CD4-positive, alpha-beta T cell treated with Interleukin-15 for 4 hours (primary cell): ENCODE results near the gene SLC22A13.
"Not testable (repeated sequence)": the region's sequence is repeated elsewhere in the genome, so short reads cannot be mapped to it uniquely, and the experiment has no call there.

Experiments used
- DNase-seq: peaks from one replicate; pipeline ENCODE4 v3.0.0-alpha.2; 2020; ENCODE audit warnings: low spot score

SLC22A13 gene, protein sequence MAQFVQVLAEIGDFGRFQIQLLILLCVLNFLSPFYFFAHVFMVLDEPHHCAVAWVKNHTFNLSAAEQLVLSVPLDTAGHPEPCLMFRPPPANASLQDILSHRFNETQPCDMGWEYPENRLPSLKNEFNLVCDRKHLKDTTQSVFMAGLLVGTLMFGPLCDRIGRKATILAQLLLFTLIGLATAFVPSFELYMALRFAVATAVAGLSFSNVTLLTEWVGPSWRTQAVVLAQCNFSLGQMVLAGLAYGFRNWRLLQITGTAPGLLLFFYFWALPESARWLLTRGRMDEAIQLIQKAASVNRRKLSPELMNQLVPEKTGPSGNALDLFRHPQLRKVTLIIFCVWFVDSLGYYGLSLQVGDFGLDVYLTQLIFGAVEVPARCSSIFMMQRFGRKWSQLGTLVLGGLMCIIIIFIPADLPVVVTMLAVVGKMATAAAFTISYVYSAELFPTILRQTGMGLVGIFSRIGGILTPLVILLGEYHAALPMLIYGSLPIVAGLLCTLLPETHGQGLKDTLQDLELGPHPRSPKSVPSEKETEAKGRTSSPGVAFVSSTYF

DNA sequence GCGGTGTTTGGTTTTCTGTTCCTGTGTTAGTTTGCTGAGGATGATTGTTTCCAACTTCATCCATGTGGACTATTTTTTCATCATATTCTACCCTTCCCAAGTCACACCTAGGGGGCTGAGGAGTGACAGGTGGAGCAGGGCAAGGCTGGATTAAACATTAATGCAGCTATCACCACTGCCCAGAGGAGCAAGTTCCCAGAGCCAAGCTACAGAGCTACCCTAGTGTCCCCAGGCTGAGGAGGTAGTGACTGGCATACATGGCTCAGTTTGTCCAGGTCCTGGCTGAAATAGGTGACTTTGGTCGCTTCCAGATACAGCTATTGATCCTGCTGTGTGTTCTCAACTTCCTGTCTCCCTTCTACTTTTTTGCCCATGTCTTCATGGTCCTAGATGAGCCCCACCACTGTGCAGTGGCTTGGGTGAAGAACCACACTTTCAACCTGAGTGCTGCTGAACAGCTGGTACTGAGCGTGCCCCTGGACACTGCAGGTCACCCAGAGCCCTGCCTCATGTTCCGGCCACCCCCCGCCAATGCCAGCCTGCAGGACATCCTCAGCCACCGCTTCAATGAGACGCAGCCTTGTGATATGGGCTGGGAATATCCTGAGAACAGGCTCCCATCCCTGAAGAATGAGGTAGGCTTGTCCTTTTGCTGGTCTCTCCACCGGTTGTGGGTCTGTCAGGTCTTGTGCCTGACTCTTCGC, at the start of gene SLC22A13:
Gene SLC22A13 (plus strand): TSS at position 209 of the 704 bp plus-strand sequence. CDS start 49 bp downstream, at position 258.
- DNase-seq, result no peak

DNA sequence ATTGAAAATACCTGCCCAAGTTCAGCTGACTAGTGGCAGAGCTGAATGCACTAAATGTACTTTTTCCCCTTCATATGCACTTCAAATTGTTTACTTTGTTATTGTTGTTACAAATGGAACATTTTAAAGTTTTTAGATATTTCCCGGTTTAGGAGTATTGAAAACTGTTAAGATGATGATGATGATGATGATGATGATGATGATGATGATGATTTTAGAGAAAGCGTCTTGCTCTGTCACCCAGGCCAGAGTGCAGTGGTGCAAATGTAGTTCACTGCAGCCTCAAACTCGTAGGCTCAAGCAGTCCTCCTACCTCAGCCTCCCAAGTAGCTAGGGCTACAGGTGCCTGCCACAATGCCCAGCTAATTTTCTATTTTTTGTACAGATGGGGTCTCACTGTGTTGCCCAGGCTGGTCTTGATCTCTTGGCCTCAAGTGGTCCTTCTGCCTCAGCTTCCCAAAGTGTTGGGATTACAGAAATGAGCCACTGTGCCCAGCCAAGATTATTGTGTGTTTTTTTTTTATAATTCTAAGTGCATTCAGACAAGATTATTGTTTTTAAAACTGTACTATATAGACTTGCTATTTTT, 45.9 kb upstream of the SLC22A13 start:
- DNase-seq, result no peak

DNA sequence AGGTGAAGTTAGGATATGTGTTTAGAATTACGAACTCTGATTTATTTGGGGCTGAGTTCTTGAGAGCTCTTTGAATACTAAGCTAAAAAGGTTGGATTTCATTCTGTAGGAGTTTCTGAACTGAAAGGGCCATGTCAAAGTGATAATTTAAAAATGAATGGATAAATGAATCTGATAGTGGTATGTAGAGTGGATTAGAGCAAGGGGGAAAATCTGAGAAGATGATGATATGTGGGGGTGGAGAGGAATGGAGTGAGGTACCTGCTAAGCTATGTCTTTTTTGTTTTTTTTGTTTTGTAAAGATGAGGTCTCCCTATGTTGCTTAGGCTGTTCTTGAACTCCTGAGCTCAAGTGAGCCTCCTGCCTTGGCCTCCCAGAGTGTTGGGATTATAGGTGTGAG, 44.6 kb upstream of the SLC22A13 start:
- DNase-seq, result no peak

DNA sequence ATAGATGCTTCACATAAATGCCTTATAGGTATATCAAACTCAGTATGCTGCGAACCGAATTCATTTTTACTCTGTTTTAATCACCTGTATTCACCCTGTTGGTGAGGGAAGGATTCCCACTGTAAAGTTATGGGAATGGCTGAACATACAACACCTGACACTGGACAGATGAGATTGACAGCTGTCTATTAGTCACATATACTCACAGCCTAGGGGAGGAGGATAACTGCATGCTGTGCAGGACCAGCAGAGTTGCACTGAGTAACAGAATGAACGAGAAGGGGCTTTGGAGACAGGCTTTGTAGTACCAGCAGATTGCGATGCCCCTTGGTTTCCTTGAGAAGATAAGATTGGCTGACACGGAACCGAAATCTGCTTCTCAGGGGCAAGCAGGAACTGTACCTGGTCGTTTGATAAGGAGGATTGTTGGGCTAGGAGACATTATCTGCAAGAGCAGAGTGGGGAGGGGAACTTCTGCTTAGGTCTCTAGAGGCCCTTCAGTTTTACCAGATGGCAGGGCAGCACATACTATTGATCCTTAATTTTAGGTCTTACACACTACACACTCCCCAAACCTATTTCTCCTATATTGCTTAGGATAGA, 43.5 kb upstream of the SLC22A13 start:
- DNase-seq, result no peak

DNA sequence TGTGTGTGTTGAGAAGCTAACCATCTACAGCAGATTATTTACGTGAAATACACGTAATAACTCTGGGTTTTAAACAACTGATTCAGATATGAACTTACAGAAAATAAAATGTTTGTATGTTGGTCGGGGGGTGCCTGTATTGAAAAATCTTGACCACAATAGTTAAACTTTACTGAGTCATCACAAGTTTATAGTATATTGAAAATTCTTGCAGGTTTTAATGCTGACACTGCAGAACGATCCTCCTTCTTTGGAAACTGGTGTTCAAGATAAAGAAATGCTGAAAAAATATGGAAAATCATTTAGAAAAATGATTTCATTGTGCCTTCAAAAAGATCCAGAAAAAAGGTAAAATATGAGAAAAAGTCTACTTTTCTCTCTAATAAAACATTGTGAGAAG, 41.3 kb upstream of the SLC22A13 start:
- DNase-seq, result no peak

DNA sequence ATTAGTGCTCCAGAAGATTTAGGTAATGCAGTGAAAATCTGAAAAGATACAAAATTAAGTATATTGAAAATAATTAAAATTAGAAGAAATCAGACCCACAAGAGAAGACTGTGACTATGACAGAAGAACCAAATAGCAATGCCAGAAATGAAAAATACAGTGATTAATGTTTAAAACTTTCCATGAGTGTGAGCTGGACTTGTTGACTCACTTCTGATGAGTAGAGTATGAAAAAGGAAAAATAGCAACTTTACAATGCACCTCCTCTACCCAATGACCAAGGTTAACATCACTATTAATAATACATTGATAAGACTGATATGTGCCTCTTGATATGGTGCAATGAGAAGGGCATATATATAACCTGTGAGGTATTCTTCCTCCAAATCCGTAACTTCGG, 39.3 kb upstream of the SLC22A13 start:
- DNase-seq, result no peak

DNA sequence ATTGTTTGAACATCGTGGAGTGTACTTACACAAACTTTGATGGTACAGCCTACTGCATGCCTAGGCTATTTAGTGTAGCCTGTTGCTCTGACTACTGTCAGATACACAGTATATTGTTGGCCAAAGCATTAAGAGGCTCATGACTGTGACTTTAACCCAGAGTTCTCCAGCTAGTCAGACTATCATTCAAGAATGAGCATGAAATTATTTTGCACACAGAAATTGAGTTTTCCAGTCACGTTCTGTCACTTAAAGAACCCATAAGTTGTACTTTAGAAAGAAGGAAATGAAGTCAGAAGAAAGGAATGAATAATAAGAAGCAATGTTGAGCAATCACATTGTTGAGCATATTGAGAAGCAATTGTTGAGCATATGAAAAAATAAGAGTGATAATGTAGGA, 37.6 kb upstream of the SLC22A13 start:
- DNase-seq, result no peak

DNA sequence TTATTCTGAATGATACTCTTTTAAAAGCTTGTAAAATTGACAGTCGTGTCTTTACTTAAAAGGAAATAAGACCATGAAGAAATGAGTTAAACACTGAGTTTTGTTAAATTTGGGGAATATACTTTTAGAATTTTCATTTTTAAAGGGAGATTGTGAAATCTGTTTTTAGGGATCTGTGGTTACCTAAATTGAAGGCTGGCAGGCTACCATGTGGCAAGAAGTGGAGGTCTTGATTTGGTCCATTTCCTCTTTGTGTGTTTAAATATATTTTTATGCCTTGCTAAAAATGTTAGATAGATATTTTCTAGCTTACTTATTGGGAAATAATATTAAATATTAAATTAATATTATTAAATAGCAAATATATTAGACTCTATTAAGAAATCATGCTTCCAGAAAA, 36.6 kb upstream of the SLC22A13 start:
- DNase-seq, result no peak

DNA sequence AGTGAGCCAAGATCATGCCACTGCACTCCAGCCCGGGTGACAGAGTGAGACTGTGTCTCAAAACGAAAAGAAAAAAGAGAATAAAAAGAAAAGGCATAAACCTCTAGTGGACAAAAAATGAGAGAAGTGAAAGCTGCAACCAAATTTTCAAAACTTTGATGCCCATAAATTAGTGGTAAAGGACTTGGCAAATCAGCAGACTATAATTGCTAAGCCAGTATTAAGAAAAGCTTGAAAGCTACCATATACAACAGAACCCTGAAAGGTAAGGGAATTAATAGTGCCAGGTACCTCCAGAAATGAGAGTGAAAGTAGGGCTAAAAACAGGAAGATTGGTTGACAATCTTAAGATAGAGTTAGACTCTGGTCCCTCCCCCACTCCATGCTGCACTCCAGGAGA, 32.9 kb upstream of the SLC22A13 start:
- no peak for DNase-seq

DNA sequence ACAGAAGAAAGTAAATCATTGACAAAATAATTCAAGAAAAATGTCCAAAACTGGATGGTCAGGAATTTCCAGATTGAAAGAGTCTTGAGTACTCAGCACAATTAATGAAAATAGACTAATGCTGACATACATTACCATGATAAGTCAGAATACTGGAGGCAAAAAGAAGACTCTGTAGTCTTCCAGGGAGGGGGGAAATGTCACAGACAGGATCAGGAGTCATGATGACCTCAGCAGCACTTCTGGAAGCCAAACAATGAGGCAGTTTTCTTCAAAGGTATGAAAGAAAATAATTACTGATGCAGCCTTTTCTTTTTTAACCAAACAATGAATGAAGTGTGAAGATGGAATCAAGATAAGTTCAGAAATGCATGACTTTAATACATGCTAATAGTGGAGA, 30.1 kb upstream of the SLC22A13 start:
- DNase-seq, result no peak

DNA sequence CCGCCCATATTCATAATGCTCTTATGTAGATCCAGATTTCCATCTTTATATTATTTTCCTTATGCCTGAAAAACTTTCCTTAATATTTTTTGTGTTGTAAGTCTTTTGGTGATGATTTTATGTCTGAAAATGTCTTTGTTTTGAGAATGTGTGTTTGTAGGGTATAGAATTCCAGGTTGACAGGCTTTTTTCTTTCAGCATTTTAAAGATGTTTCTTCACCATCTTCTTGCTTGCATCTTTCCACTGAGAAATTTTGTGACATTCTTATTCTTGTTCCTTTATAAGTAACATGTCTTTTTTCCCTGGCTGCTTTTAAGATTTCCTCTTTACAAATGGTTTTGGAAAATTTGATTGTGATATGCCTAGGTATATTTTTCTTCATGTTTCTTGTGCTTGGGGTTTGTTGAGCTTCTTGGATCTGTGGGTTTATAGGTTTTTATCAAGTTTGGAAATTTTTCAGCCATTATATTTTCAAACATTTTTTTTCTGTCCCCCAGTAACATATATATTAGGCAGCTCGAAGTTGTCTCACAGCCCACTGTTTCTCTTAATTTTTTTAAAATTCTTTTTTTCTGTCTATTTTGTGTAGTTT, 27.1 kb upstream of the SLC22A13 start:
- no peak for DNase-seq

DNA sequence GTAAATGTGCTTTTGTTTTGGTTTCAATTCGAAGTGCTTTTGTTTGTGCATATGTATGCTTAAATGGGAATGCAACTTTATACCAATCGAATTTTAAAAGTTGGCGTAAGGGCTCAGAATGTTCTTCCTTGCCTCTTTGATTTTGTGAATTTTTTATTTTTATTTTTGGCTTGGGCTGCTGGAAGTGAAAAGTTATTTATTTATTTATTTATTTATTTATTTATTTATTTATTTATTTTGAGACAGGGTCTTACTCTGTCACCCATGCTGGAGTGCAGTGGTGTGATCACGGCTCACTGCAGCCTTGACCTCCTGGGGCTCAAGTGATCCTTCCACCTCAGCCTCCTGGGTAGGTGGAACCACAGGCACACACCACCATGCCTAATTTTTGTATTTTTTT, 22.8 kb upstream of the SLC22A13 start:
- not testable (repeated sequence) for DNase-seq

DNA sequence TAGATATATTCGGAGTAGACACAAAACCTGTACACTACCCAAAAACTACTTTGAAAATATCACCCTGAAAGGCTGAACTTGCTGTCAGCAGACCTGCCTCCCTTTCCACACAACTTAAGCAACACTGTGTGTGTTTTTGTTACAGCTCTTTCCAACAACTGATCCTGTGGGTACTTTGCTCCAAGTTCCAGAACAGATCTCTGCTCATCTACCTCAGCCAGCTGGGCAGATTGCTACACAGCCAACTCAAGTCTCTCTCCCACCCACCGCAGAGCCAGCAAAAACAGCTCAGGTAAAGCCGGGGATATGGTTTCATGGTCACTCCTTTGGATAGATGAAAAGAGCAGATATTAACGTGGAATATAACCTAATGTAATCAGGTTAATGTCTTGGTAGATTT, 19.7 kb upstream of the SLC22A13 start:
- DNase-seq, result no peak

DNA sequence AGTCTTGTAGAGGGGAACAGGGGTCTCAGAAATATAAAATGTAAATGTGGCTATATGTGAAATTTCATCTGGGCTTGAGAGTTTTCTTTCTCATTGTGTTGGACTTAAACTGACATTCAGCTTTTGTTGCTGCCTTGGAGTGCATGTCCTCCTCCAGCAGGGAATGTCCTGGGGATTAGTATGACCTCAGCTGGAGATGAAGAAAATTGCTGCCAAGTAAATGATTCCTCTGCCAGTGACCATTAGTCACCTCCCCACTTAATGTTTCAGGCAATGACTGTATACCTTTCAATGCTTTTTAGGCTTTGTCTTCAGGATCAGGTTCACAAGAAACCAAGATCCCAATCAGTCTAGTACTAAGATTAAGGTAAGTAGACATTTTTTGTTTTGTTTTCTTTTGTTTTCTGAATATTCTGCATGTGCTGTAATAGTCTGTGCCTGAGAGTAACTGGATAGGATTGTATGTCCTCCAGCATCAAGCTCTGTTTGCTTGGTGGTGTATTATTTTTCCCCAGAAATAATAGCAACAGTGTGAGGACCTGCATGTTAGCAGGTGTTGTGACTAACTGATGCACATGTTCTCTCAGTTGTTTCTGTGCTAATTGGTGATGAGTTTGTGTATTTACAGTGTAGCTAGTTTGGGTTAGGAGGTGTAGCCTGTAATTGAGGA, 18.1 kb upstream of the SLC22A13 start:
- no peak for DNase-seq

DNA sequence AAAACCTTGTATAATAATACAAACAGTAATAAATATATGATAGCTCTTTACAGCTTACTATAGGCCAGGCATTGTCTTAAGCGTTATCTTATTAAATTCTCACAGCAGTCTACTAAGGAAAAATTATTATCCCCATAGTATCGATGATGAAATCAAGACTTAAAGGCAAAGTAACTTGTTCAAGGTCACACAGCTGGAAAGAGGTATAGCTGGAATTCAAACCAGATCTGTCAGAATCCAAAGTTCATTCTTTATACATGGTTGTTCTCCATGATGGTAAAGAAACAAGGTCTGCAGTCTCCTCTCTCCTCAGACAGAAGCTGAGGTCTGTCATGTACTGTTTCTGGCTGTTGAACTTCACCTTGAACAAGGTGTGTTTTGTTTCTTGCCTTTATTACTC, 15.4 kb upstream of the SLC22A13 start:
- no peak for DNase-seq

DNA sequence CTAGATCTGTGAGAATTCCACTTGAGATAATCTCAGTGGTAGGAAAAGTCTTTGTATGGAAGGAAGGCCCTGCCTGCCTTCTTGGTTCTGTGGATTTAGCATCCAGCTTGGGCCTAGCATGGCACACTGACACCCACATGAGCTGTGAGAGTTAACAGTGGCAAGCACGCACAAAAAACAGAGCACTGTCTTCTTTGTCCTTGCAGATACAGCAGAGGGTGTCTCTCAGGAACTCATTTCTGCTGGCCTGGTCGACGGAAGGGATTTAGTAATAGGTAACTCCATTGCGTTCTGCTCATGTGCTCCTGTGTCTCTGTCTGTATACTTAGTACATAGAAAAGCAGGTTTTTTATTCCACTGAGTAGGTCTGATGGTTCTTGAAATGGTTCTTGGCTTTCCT, 14.4 kb upstream of the SLC22A13 start:
- no peak for DNase-seq

DNA sequence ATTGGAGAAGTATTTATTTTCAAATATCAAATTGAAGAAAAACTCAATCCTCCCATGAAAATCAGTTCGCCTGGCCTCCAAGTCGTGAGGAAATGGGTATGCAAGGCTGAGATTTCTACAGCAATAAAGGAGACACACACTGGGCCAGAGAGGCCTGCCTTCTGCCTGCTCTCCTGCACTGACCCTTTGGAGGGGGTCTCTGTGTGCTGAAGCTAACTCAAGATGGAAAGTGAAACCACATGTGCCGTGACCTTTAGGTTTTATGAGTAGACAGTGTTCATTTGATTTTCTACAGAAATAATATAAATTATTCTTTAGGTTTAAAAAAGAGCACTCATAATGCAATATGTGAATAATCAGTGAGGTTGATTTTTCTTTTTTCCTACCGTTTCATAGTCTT, 11.9 kb upstream of the SLC22A13 start:
- no peak for DNase-seq

DNA sequence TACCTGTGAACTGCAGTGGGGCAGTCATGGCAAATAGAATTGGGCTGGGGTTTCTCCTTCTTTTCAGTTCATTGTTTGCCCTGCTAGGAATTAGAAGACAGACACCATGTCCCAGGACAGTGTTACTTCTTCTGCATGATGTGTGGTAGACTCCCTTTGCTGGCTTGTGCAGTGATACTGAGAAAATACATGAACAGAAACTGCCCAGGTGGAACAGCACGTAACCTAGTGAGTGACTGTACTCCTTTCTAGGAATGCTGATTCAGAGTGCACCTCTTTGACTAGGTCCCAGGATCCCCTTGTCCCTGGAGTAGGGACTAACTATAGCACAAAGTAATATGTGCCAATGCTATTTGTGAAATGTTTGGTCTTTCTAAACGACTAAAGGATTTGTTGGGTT, 10.7 kb upstream of the SLC22A13 start:
- DNase-seq, result no peak

DNA sequence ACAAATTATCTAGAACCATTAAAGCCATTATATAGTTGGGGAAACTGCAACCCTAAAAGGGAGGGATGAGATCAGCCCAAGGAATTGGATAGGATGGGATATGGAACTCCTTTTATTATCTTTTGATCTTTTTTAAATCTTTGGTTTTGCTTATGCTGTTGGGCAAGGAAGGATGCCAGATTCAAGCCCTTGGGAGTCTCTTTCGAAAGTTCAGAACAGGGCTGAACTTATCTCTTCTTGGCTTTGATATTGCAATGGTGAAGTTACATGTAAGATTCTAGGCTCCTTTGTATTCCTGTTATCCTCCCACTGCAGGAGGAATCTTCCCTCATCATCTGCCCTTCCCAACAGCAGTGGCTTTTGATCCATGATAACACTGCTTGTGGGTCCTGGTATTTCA, 10.0 kb upstream of the SLC22A13 start:
- DNase-seq, result no peak

DNA sequence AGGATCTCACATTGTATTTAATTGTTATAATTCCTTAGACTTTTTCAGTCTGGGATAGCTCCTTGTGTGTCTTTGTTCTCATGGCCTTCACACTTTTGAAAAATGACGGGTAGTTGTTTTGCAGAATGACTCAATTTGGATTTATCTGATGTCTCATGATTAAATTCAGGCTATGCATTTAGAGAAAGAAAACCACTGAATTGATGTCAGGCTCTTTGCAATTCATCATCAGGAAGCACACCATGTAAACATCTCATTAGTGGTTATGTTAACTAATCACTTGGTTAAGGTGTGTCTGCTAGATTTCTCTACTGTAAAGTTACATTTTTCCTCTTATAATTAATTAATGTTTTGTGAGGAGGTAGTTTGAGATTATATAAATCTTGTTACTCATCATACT, 8.0 kb upstream of the SLC22A13 start:
- peak; percentile 7 for DNase-seq

DNA sequence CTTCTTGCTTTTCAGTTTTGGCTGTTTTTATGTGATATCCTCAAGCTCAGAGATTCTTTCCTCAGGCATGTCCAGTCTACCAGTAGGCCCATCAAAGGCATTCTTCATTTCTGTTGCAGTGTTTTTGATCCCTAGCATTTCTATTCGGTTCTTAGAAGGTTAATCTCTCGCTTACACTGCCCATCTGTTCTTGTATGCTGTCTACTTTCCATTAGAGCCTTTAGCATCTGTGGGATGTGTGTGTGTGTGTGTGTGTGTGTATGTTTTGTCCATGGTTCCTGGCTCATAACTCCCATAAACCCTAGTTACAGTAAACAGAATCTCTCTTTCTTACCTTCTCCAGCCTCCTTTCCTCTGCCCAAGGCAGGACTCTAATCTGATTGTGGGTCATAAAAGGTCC, 5.1 kb upstream of the SLC22A13 start:
- DNase-seq, result no peak

DNA sequence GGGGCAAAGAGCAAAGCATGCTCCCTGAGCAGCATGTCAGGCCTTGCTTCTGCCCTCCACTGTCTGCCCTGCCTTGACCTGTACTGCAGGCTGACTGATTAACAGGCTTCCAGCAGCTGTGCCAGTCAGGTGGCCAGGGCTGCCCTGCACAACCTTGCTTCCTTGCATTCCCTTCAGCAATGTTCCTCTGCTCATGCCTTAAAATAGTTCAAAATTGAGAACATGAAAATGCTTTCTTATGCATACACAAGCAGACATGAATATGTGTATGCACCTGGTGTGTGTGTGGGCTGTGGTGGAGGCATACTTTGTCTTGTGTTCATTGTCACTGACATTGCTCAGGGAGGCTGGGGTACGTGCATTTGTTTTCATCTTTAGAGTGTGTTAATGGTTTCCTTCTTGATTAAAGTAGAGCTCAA, 1.2 kb upstream of the SLC22A13 start:
- DNase-seq, result no peak
